ENCODE results near the gene ABCA7.

ABCA7 gene
- total RNA-seq: 166 reads per million, percentile 90 among the genes with 10 or more reads in this experiment

GRCh38 chr19:1039646-1040475, at the start of gene ABCA7:
Gene ABCA7 (plus strand): TSS chr19:1040107. CDS start chr19:1041362, 1,255 bp downstream.
- peak; percentile 100 for DNase-seq

DNA sequence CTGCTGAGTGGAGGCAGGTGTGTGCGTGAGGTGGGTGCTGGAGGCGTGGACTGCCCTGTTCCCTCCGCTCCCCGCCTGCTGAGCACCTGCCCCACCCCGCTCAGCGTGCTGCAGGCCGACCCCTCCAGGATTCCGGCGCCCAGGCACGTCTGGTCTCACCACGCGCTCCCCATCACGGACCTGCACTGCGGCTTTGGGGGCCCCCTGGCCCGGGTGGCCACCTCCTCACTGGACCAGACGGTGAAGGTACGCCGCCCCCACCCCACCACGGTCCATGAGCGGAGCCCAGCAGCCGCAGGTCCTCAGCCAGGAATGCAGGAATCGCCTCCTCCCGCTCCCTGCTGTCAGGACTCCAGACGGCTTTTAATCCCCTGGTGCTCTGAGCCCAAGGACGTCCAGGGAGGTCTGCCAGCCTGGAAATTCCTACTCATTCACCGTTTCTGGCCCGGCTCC, 49.8 kb upstream of the ABCA7 start:
- no peak for DNase-seq

DNA sequence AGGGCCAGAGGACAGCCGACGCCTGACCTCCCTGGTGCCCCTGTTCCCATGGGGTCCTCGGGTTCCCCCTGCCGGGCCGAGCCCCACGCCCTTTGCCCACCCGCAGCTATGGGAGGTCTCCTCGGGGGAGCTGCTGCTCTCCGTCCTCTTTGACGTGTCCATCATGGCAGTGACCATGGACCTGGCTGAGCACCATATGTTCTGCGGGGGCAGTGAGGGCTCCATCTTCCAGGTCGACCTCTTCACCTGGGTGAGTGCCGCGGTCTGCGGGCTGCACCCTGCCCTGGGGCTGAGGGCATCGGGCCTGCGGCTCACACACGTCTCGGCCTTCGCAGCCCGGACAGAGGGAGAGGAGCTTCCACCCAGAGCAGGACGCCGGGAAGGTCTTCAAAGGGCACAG, 49.2 kb upstream of the ABCA7 start:
- DNase-seq: no peak

GRCh38 chr19:991174-991931, 48.6 kb upstream of the ABCA7 start:
- DNase-seq: peak; percentile 49

DNA sequence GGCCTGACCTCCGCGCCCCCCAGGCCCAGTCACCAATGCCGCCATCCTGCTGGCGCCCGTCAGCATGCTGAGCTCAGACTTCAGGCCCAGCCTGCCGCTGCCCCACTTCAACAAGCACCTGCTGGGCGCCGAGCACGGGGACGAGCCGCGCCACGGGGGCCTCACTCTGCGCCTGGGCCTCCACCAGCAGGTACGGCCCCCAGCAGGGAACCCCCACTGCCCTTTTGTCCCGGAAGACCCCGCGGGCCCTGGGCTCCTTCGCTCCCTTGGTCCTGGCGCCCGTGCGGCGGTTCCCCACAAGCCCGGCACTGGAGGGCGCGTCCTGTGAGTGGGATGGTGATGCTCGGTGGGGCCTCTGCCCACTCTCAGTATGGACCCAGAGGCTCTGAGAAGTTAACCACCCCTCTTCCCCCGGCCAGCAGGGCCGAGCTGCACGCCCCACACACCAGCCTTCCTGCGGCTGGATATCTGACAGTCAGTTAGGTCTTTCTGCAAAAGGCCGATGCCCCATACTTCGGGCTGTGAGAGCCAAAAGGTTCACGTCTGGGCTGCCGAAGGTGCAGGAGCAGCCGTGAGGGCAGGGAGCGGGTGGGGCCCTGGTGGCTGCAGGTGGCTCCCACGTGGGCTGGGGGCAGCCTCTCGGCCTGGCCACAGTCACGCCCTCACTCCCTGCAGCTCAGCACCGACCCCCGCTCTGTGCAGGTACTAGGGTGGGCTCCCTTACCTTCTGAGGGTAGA, 47.8 kb upstream of the ABCA7 start:
- no peak for DNase-seq

DNA sequence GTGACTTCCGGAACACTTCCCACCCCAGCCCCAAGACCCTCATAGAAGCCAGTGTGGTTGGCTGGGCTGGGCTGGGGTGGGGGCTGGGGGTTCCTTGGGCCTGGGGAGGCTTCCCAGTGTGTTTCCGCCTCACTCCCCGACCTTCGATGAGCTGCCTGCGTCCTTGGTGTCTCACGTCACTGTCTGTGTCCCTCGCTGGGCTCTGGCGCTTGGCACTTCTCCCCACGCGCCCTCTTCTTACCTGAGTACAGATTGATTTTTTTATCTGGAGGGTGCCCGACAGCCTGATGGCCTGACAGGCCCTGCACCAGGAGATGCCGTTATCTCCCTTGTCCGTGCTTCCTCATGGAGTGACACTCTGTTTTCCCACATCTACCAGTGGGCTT, 47.2 kb upstream of the ABCA7 start:
- no peak for DNase-seq

GRCh38 chr19:993361-993830, 46.5 kb upstream of the ABCA7 start:
- no peak for DNase-seq

DNA sequence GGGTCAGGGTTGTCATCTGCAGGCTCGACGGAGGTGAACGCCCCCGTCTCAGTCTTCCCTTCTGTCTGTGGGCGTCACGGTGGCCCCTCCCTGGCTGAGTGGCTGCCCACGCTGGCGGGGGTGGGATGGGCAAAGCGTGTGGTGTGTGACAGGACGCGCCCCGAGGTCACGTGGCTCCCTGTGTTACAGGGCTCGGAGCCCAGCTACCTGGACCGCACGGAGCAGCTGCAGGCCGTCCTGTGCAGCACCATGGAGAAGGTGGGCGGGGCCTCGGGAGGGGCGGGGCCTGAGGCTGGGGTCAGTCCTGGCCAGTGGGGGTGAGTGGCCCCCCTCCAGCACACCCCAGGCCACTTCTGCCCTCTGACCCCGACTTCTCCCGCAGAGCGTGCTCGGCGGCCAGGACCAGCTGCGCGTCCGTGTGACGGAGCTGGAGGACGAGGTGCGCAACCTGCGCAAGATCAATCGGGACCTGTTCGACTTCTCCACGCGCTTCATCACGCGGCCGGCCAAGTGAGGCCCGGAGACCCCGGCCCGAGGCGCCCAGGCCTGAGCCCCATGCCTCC, 46.0 kb upstream of the ABCA7 start:
- DNase-seq: no peak

DNA sequence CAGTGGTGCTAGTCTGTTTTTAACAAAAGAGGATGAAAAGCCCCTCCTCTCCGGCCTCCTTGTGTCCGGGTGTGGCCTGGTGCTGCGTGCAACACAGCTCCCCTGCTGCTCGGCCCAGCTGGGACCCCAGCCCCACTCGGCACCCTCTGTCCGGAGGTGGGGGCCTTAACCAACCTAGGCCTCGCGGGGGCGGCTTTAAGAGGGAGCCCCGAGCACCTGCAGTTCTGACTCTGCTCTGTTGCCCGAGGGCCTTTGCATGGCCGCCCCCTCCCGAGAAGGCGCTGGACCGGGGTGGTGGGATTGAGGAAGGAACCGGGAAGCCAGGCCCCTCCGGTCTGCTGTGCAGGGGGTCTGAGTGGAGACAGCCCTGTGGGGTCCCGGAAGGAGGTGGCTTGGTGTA, 45.4 kb upstream of the ABCA7 start:
- no peak for DNase-seq

DNA sequence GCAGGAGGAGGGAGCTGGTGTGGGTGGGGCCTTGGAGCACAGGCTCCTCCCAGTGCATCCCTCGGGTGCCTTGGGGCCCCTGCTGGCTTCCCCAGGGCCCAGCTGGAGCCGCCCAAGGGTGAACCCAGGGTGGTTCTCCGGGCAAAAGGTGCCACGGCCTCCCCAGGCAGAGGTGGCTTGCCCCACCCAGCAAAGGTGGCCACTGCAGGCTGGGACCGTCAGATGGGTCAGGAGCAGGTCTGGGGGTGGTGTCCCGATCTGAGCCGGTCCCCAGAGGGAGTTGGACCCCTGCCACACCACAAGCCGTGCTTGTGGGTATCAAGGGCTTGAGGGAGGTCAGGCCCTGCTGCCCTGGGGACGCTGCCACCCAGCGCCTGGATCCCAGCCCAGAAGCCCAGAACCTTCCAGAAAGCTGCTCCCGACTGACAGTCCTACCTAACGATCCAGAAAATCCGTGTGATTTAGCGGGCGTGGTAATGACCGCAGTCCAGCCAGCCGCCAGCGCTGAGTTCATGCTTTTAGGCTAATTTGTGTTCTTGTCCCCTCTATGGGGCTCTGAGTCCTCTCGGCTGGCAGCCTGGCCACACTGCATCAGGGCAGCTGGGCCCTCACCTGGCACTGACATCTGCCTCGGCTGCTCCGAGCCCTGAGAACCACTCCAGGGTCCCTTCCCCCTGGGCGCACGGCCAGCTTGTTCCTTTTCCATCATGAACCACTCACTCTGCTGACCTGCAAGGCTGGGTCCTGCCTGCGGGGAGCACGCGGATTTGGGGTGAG, 44.7 kb upstream of the ABCA7 start:
- DNase-seq: no peak

DNA sequence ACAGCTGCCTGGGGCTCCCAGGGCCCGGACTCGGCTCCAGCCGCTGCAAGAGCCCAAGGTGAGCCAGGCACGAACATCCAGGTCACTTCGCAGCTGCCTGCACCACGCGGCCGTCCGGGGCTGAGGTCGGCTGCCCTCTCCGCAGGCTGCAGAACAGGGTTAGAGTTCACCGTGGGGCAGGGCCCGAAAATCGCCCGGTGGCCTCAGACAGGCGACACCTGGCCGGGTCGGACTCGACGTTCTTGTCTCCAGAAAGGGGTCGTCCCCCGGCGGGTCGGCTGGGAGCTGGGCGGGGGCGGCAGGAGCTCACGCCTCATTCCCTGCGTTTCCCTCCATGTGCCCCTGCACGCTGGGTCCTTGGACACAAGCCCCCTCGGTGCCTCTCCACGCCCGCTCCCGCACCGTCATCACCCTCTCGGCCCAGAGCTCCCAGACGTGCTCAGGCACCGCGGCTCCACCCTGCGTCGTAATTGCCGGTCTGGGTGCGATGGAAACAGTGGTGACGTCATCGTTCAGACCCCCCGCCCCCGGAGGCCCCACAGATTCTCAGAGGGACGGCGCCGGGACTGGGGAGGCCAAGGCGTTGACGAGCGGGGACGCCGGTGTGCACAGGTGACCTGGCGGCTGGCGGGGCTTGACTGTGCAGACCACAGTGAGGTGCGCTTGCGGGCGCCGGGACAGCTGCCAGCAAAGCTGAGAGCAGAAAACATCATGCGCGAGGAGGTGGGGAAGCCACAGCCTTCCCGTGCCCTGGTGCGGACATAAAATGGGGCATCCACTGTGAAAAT, 43.7 kb upstream of the ABCA7 start:
- peak; percentile 85 for DNase-seq

- DNase-seq: no peak
These were observed 41.8 kb upstream of the ABCA7 start for GRCh38 chr19:998064-998463.

DNA sequence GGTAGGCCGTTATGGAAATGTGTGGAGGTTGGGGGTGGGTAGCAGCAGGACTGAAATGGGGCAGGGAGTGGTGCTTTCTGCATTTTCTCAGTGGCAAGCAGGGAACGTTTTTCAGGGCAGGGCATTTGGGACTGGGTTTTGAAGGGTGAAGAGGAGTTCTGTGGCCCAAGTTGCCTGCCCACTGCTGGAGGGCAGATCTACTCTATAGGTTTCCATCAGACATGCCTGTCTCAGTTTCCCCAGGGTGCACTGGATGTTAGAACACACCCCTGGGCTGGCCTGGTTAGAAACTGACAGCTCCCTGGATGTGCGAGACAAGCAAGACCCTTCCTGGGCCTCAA, 40.6 kb upstream of the ABCA7 start:
- no peak for DNase-seq

- peak; percentile 41 for DNase-seq
These were observed 39.8 kb upstream of the ABCA7 start, which contains the start of gene GRIN3B for GRCh38 chr19:1000095-1000494. Gene GRIN3B (plus strand): TSS chr19:1000419. CDS start chr19:1000438, 19 bp downstream.

- DNase-seq: no peak
These were observed 39.0 kb upstream of the ABCA7 start for GRCh38 chr19:1000591-1001537.

- DNase-seq: peak; percentile 65
These were observed 38.3 kb upstream of the ABCA7 start for GRCh38 chr19:1001538-1002166.

- no peak for DNase-seq
These were observed 37.3 kb upstream of the ABCA7 start for GRCh38 chr19:1002600-1002999.

GRCh38 chr19:1003283-1003682, 36.6 kb upstream of the ABCA7 start:
- DNase-seq: no peak

GRCh38 chr19:1004204-1004802, 35.6 kb upstream of the ABCA7 start:
- DNase-seq: no peak
